ENCODE results near the gene RAVER1. TPM values are rescaled to one million over a fixed set of nuclear protein-coding genes. Genes with fewer than 3 reads are reported as not detected.

Gene RAVER1
- total RNA-seq, 1 donor from 2014 or later, result 24.8 TPM

DNA sequence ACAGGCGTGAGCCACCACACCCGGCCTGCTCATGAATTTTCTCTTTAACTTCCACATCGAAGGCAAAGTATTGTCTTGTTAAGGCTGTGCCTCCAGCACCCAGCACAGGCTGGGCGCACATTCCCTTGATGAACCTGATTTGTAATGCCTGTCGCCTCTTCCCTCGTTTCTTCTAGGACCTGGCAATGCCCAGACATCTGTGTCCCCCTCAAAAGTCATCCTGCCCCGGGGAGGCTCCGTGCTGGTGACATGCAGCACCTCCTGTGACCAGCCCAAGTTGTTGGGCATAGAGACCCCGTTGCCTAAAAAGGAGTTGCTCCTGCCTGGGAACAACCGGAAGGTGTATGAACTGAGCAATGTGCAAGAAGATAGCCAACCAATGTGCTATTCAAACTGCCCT lies 58.7 kb downstream of the RAVER1 start:
- peaks cover 7% of the 10 kb centered on the region for H3K27me3 Mint-ChIP-seq (ENCODE audit: unreplicated experiment)
- no peak overlapping the region for H3K27ac Mint-ChIP-seq (ENCODE audit: unreplicated experiment)
- H3K4me1 Mint-ChIP-seq (ENCODE audit: low read depth, unreplicated experiment), result no peaks in the 10 kb centered on the region
- no peaks in the 10 kb centered on the region for H3K36me3 Mint-ChIP-seq (ENCODE audit: unreplicated experiment)
- H3K9me3 Mint-ChIP-seq (ENCODE audit: unreplicated experiment), result no peaks in the 10 kb centered on the region
- H3K4me3 Mint-ChIP-seq (ENCODE audit: unreplicated experiment), result no peak overlapping the region
- TF ChIP-seq CTCF (IDR thresholded peaks at IDR 0.05; ENCODE audit: partially characterized antibody, unreplicated experiment), result no peak
- no peak for DNase-seq

GRCh38 chr19:10271543-10272086 lies 61.7 kb downstream of the RAVER1 start:
- Mint-ChIP-seq H3K27me3 (ENCODE audit: unreplicated experiment) (peaks cover 8% of the 10 kb centered on the region), H3K27ac (ENCODE audit: unreplicated experiment) (no peak overlapping the region), H3K4me1 (ENCODE audit: low read depth, unreplicated experiment) (no peaks in the 10 kb centered on the region), H3K9me3 (ENCODE audit: unreplicated experiment) (no peaks in the 10 kb centered on the region), H3K4me3 (ENCODE audit: unreplicated experiment) (no peak overlapping the region), H3K36me3 (ENCODE audit: unreplicated experiment) (no peaks in the 10 kb centered on the region)
- no peak for TF ChIP-seq CTCF (IDR thresholded peaks at IDR 0.05; ENCODE audit: partially characterized antibody, unreplicated experiment)
- no peak for DNase-seq

DNA sequence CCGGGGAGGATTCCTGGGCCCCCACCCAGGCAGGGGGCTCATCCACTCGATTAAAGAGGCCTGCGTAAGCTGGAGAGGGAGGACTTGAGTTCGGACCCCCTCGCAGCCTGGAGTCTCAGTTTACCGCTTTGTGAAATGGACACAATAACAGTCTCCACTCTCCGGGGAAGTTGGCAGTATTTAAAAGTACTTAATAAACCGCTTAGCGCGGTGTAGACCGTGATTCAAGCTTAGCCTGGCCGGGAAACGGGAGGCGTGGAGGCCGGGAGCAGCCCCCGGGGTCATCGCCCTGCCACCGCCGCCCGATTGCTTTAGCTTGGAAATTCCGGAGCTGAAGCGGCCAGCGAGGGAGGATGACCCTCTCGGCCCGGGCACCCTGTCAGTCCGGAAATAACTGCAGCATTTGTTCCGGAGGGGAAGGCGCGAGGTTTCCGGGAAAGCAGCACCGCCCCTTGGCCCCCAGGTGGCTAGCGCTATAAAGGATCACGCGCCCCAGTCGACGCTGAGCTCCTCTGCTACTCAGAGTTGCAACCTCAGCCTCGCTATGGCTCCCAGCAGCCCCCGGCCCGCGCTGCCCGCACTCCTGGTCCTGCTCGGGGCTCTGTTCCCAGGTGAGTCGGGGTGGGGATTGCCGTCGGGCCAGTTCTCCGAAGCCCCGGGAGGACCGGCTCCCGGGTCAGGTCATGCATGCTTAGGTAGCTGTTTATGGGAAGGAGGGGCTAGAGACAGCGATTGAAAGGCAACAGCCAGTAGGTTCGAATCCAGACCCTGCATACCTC lies 62.5 kb downstream of the RAVER1 start, which contains the start of gene ICAM1:
ICAM1 (plus strand) TSS at position 505 of the 779 bp plus-strand sequence; CDS start at position 545, 40 bp downstream.
- Mint-ChIP-seq H3K27me3 (ENCODE audit: unreplicated experiment) (peaks cover 8% of the 10 kb centered on the region), H3K4me3 (ENCODE audit: unreplicated experiment) (no peak within 1 kb of the TSS), H3K9me3 (ENCODE audit: unreplicated experiment) (no peaks in the 10 kb centered on the region), H3K4me1 (ENCODE audit: low read depth, unreplicated experiment) (no peaks in the 10 kb centered on the region), H3K27ac (ENCODE audit: unreplicated experiment) (no peak within 1 kb of the TSS), H3K36me3 (ENCODE audit: unreplicated experiment) (no peaks in the 10 kb centered on the region)
- TF ChIP-seq CTCF (IDR thresholded peaks at IDR 0.05; ENCODE audit: partially characterized antibody, unreplicated experiment), result no peak
- DNase-seq, result no peak

DNA sequence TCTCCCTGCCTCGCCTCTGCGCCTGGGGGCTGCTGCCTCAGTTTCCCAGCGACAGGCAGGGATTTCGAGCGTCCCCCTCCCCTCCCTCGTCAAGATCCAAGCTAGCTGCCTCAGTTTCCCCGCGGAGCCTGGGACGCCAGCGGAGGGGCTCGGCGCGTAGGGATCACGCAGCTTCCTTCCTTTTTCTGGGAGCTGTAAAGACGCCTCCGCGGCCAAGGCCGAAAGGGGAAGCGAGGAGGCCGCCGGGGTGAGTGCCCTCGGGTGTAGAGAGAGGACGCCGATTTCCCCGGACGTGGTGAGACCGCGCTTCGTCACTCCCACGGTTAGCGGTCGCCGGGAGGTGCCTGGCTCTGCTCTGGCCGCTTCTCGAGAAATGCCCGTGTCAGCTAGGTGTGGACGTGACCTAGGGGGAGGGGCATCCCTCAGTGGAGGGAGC lies 63.1 kb downstream of the RAVER1 start:
- no peak for TF ChIP-seq CTCF (IDR thresholded peaks at IDR 0.05; ENCODE audit: partially characterized antibody, unreplicated experiment)
- H3K4me3 Mint-ChIP-seq (ENCODE audit: unreplicated experiment), result no peak overlapping the region
- H3K27ac Mint-ChIP-seq (ENCODE audit: unreplicated experiment), result no peak overlapping the region
- H3K27me3 Mint-ChIP-seq (ENCODE audit: unreplicated experiment), result peaks cover 8% of the 10 kb centered on the region
- no peaks in the 10 kb centered on the region for H3K36me3 Mint-ChIP-seq (ENCODE audit: unreplicated experiment)
- DNase-seq, result no peak
- no peaks in the 10 kb centered on the region for H3K4me1 Mint-ChIP-seq (ENCODE audit: low read depth, unreplicated experiment)
- no peaks in the 10 kb centered on the region for H3K9me3 Mint-ChIP-seq (ENCODE audit: unreplicated experiment)
